Astrocyte (in vitro differentiated cells and primary cell): Measurements from ENCODE around the gene EBF4.

ENCODE experiments used
- EZH2 ChIP-seq: IDR thresholded peaks from 2 replicates; pipeline ENCODE4 v1.6.1; 2012; ENCODE audit warnings: mild to moderate bottlenecking, low read length, inconsistent platforms; ENCODE audit not compliant: insufficient read depth
- TF ChIP-seq, protein P1 (sequence below): IDR thresholded peaks from 2 replicates; pipeline ENCODE4 v1.5.1; 2011; ENCODE audit warnings: low read depth, mild to moderate bottlenecking, inconsistent platforms, low read length, moderate library complexity; ENCODE audit not compliant: insufficient read depth

DNA sequence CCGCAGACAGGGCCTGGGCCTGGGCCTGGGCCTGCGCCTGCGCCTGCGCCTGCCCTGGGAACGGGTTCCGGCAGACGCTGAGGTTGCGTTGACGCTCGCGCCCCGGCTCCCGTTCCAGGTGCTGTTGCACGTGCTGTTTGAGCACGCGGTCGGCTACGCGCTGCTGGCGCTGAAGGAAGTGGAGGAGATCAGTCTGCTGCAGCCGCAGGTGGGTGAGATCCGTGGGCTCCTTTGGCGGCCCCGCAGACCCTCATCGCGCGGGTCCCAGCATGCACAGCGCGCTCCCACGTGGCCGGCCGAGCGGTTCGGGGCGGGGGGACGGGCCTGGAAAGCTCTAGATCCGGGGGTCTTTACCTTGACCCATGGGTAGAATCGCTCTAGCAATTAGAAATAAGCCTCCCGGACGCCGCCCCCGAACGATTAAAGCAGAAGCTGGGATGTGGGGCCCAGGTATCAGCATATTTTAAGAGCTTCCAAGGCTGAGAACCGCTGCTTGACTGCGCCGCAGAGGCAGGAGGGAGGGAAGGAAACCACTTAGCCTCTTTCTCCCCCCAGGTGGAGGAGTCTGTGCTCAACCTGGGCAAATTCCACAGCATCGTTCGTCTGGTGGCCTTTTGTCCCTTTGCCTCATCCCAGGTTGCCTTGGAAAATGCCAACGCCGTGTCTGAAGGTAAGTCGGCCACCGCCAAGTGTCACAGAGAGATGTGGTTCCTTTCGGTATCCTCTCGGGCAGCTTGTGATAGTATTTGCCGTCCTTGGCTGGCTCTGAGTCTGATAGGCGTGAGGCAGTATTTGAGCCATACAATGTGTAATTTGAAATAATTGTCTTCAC is 39.6 kb upstream of the EBF4 start:
- TF ChIP-seq, protein P1, sequence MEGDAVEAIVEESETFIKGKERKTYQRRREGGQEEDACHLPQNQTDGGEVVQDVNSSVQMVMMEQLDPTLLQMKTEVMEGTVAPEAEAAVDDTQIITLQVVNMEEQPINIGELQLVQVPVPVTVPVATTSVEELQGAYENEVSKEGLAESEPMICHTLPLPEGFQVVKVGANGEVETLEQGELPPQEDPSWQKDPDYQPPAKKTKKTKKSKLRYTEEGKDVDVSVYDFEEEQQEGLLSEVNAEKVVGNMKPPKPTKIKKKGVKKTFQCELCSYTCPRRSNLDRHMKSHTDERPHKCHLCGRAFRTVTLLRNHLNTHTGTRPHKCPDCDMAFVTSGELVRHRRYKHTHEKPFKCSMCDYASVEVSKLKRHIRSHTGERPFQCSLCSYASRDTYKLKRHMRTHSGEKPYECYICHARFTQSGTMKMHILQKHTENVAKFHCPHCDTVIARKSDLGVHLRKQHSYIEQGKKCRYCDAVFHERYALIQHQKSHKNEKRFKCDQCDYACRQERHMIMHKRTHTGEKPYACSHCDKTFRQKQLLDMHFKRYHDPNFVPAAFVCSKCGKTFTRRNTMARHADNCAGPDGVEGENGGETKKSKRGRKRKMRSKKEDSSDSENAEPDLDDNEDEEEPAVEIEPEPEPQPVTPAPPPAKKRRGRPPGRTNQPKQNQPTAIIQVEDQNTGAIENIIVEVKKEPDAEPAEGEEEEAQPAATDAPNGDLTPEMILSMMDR: no peak
- TF ChIP-seq EZH2: no peak
